ENCODE data around the gene PLEKHG5.
A peak's percentile ranks its signal among the peaks of the same experiment; 100 is the strongest.

PLEKHG5 gene

GRCh38 chr1:6521536-6521935 is 30.1 kb upstream of the PLEKHG5 start:
- DNase-seq: no peak
- H3K4me3 ChIP-seq: no peak overlapping the region
- intact Hi-C loops (cut with DNase I; ENCODE audit: low total_unique reads): no loop called here
- TF ChIP-seq CTCF (IDR thresholded peaks at IDR 0.05): no peak
- H3K27ac ChIP-seq: no peak overlapping the region
- no peaks in the 10 kb centered on the region for H3K9me3 ChIP-seq
- H3K27me3 ChIP-seq: no peaks in the 10 kb centered on the region
- H3K4me1 ChIP-seq: peaks cover 0 to 27% (median 22%) of the 10 kb centered on the region in 4 donors
- H3K36me3 ChIP-seq: peaks cover 15 to 31% (median 29%) of the 10 kb centered on the region in 3 donors

- Histone ChIP-seq H3K27ac (peak overlapping the region; percentile 16 to 63), H3K4me1 (peaks cover 0 to 27% (median 22%) of the 10 kb centered on the region in 4 donors), H3K36me3 (peaks cover 1 to 17% (median 15%) of the 10 kb centered on the region in 3 donors), H3K4me3 (no peak overlapping the region), H3K9me3 (no peaks in the 10 kb centered on the region), H3K27me3 (no peaks in the 10 kb centered on the region)
- intact Hi-C loops (cut with DNase I; ENCODE audit: low total_unique reads): no loop called here
- DNase-seq: no peak
- no peak for TF ChIP-seq CTCF (IDR thresholded peaks at IDR 0.05)
Measured at GRCh38 chr1:6519935-6520671, 28.6 kb upstream of the PLEKHG5 start.

- no peak for DNase-seq
- peak overlapping the region; percentile 15 to 63 for H3K27ac ChIP-seq
Measured at GRCh38 chr1:6519491-6519934, 28.0 kb upstream of the PLEKHG5 start.

GRCh38 chr1:6517435-6517851 is 26.0 kb upstream of the PLEKHG5 start:
- Histone ChIP-seq H3K9me3 (no peaks in the 10 kb centered on the region), H3K36me3 (peaks cover 0 to 5% (median 0%) of the 10 kb centered on the region in 3 donors), H3K27ac (no peak overlapping the region), H3K4me1 (peaks cover 0 to 37% (median 22%) of the 10 kb centered on the region in 4 donors), H3K4me3 (no peak overlapping the region), H3K27me3 (no peaks in the 10 kb centered on the region)
- intact Hi-C loops (cut with DNase I; ENCODE audit: low total_unique reads): no loop called here
- no peak for DNase-seq
- TF ChIP-seq CTCF (IDR thresholded peaks at IDR 0.05): no peak

More at GRCh38 chr1:6519491-6519934, 28.0 kb upstream of the PLEKHG5 start:
- Histone ChIP-seq H3K9me3 (no peaks in the 10 kb centered on the region), H3K36me3 (peaks cover 0 to 12% (median 9%) of the 10 kb centered on the region in 3 donors), H3K27me3 (no peaks in the 10 kb centered on the region), H3K4me1 (peaks cover 0 to 27% (median 22%) of the 10 kb centered on the region in 4 donors), H3K4me3 (no peak overlapping the region)
- intact Hi-C loops (cut with DNase I; ENCODE audit: low total_unique reads): no loop called here
- no peak for TF ChIP-seq CTCF (IDR thresholded peaks at IDR 0.05)

GRCh38 chr1:6515771-6516170 is 24.3 kb upstream of the PLEKHG5 start:
- no peak for DNase-seq
- Histone ChIP-seq H3K27me3 (no peaks in the 10 kb centered on the region), H3K9me3 (no peaks in the 10 kb centered on the region), H3K4me3 (no peak overlapping the region), H3K36me3 (no peaks in the 10 kb centered on the region), H3K27ac (no peak overlapping the region), H3K4me1 (peaks cover 0 to 40% (median 20%) of the 10 kb centered on the region in 4 donors)
- no peak for TF ChIP-seq CTCF (IDR thresholded peaks at IDR 0.05)
- intact Hi-C loops (cut with DNase I; ENCODE audit: low total_unique reads): no loop called here

All from tibial artery (tissue), 4 donors.